PC-3 (cell line): ENCODE data around the gene FUT8. TPM values are rescaled to one million over a fixed set of nuclear protein-coding genes. Genes with fewer than 3 reads are reported as not detected.

Source experiments
- ATAC-seq: fragments of 200-7000 bp; cut with Tn5 transposase; 2 replicates; pipeline ENCODE4 v1.9.1; 2020; ENCODE audit warnings: mild to moderate bottlenecking, moderate library complexity
- BruUV-seq: library from RNA; stranded (reverse); fragments of 400-500 nt; replicated peaks from 2 replicates; lab custom pipeline; 2021; lab: Mats Ljungman, UMichigan
- CTCF ChIA-PET: fragments of 300-600 bp; sonication (Branson Sonifier 250); formaldehyde crosslinking; loops from one replicate; lab custom pipeline; 2022; ENCODE audit warnings: antibody characterized with exemption; lab: Charles Lee
- POLR2A ChIA-PET: fragments of 300-600 bp; sonication (Branson Sonifier 250); formaldehyde crosslinking; loops from one replicate; lab custom pipeline; 2022; ENCODE audit warnings: antibody characterized with exemption; ENCODE audit not compliant: unreplicated experiment; lab: Charles Lee
- DNase-seq: peaks from one replicate; pipeline ENCODE4 v3.0.0-alpha.2; 2015
- H2AFZ ChIP-seq: fragments of 300-600 bp; sonication (generic); 2 replicates; pipeline ENCODE4 v1.6.0; 2016; ENCODE audit warnings: antibody characterized with exemption, low read length
- H3F3A ChIP-seq: fragments of 300-600 bp; sonication (generic); one replicate; pipeline ENCODE4 v1.6.0; 2017; ENCODE audit warnings: antibody characterized with exemption, low read length, control low read depth, mild to moderate bottlenecking; ENCODE audit not compliant: unreplicated experiment
- H3K27ac ChIP-seq: fragments of 300-600 bp; sonication (generic); 2 replicates; pipeline ENCODE4 v1.5.1; 2016; ENCODE audit warnings: mild to moderate bottlenecking, low read length
- H3K27me3 ChIP-seq: fragments of 300-600 bp; sonication (generic); 2 replicates; pipeline ENCODE4 v1.6.1; 2016; ENCODE audit warnings: low read length, mixed read lengths
- H3K36me3 ChIP-seq: fragments of 300-600 bp; sonication (generic); 2 replicates; pipeline ENCODE4 v1.6.1; 2016; ENCODE audit warnings: low read depth, mixed run types, low read length, mixed read lengths
- H3K4me1 ChIP-seq: fragments of 300-600 bp; sonication (generic); 2 replicates; pipeline ENCODE4 v1.5.1; 2016; ENCODE audit warnings: low read length; ENCODE audit not compliant: insufficient read depth
- H3K4me2 ChIP-seq: fragments of 300-600 bp; sonication (generic); 2 replicates; pipeline ENCODE4 v1.6.0; 2016; ENCODE audit warnings: low read length
- H3K4me3 ChIP-seq: fragments of 300-600 bp; sonication (generic); 2 replicates; pipeline ENCODE4 v1.5.1; 2016; ENCODE audit warnings: mild to moderate bottlenecking, low read length, mixed read lengths
- H3K79me2 ChIP-seq: fragments of 300-600 bp; sonication (generic); 2 replicates; pipeline ENCODE4 v1.6.1; 2017; ENCODE audit warnings: low read length, mixed read lengths
- H3K9ac ChIP-seq: fragments of 300-600 bp; sonication (generic); 2 replicates; pipeline ENCODE4 v1.6.0; 2016; ENCODE audit warnings: mild to moderate bottlenecking, low read length
- H3K9me2 ChIP-seq: fragments of 300-600 bp; sonication (generic); replicated peaks from 2 replicates; pipeline ENCODE4 v1.6.1; 2016; ENCODE audit warnings: mixed run types, low read length, mixed read lengths
- H3K9me3 ChIP-seq: fragments of 300-600 bp; sonication (generic); 2 replicates; pipeline ENCODE4 v1.6.1; 2016; ENCODE audit warnings: low read length, mixed read lengths
- H4K20me1 ChIP-seq: fragments of 300-600 bp; sonication (generic); 2 replicates; pipeline ENCODE4 v1.6.1; 2016; ENCODE audit warnings: low read length, mixed read lengths
- EZH2 ChIP-seq: fragments of 300-600 bp; sonication (generic); IDR thresholded peaks from one replicate; pipeline ENCODE4 v1.6.1; 2017; ENCODE audit warnings: antibody characterized with exemption, mild to moderate bottlenecking, low read length; ENCODE audit not compliant: unreplicated experiment
- EZH2phosphoT487 ChIP-seq: fragments of 300-600 bp; sonication (generic); IDR thresholded peaks from 2 replicates; pipeline ENCODE4 v1.6.1; 2018; ENCODE audit warnings: mild to moderate bottlenecking, antibody characterized with exemption, low read length, borderline replicate concordance
- intact Hi-C: fragments of 100-400 bp; cut with micrococcal nuclease; formaldehyde crosslinking; loops from 2 replicates; pipeline ENCODE4 v1.9.0; 2023
- total RNA-seq: library from RNA; depleted of rRNA; stranded (reverse); fragments of >200 nt; gene quantifications from 2 replicates; pipeline ENCODE4 v1.2.3, GENCODE V29; 2014
- TF ChIP-seq, protein P1 (sequence below): fragments of 300-600 bp; sonication (generic); conservative IDR thresholded peaks from 2 replicates; pipeline ENCODE4 v1.5.1; 2017; ENCODE audit warnings: antibody characterized with exemption, low read depth, mild to moderate bottlenecking, low read length

FUT8 gene
- total RNA-seq, 1 experiment from 2014 or later, result 132 TPM

DNA sequence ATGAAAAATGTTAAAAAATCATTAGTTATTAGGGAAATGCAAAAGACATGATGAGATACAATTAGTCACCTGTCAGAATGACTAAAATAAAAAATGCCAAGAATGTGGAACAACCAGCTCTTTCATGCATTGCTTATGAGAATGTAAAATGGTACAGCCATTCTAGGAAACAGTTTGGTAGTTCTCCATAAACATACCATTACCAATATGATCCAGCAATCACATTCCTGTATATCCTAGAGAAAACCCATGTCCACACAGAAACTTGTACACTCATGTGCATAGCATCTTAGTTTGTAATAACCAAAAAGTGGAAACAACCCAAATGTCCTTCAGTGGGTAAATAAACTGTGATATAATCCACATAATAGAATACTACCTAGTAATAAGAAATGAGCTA, 245.7 kb downstream of the FUT8 start:
- POLR2A ChIA-PET, result interaction anchor here (0.6 kb wide), 1 partner anchor 532 kb away, joined by 3 read pairs; no protein-coding TSS in a partner anchor
- no TSS peak for BruUV-seq
- Histone ChIP-seq H3K36me3 (peaks cover 6% of the 10 kb centered on the region; the same call in 1 of the 2 replicates), H3K27me3 (no peaks in the 10 kb centered on the region), H3K79me2 (no peaks in the 10 kb centered on the region), H3K4me1 (peaks cover 22% of the 10 kb centered on the region), H3K9me2 (no peaks in the 10 kb centered on the region), H4K20me1 (0 out of 2 replicates have a peak, but pooled peaks cover 6% of the 10 kb centered on the region), H3K27ac (no peak overlapping the region), H3K9ac (no peak overlapping the region), H2AFZ (no peak overlapping the region), H3K9me3 (peaks cover 7% of the 10 kb centered on the region; the same call in 1 of the 2 replicates), H3K4me3 (no peak overlapping the region), H3K4me2 (peak overlapping the region; percentile 10), H3F3A (peaks cover 10% of the 10 kb centered on the region)
- TF ChIP-seq EZH2phosphoT487 (no peak), EZH2 (no peak)
- TF ChIP-seq, protein P1, sequence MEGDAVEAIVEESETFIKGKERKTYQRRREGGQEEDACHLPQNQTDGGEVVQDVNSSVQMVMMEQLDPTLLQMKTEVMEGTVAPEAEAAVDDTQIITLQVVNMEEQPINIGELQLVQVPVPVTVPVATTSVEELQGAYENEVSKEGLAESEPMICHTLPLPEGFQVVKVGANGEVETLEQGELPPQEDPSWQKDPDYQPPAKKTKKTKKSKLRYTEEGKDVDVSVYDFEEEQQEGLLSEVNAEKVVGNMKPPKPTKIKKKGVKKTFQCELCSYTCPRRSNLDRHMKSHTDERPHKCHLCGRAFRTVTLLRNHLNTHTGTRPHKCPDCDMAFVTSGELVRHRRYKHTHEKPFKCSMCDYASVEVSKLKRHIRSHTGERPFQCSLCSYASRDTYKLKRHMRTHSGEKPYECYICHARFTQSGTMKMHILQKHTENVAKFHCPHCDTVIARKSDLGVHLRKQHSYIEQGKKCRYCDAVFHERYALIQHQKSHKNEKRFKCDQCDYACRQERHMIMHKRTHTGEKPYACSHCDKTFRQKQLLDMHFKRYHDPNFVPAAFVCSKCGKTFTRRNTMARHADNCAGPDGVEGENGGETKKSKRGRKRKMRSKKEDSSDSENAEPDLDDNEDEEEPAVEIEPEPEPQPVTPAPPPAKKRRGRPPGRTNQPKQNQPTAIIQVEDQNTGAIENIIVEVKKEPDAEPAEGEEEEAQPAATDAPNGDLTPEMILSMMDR, result no peak
- DNase-seq, result peak; percentile 85
- intact Hi-C loops, result no loop called here
- CTCF ChIA-PET, result interaction anchor here (0.5 to 1.0 kb wide), 2 partner anchors 36 to 166 kb away, joined by 3 read pairs; no protein-coding TSS in a partner anchor
- peak; percentile 82 for ATAC-seq

DNA sequence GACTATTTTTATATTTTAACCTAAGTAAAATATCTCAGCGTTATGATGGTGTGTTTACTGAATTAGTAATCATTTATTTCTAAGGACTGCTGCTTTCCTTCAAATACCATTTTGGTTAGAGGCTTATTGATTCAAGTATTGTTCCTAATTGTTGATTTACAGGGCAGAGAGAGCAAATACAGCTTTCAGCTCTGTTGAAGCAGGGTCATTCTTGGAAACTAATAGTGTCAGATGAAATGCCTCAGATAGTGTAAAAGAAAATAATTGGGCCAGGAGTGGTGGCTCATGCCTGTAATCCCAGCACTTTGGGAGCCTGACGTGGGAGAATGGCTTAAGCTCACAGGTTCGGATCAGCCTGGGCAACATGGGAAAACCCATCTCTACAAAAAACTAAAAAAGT, 249.3 kb downstream of the FUT8 start:
- 0 out of 2 replicates have a peak, but pooled peaks cover 6% of the 10 kb centered on the region for H4K20me1 ChIP-seq
- intact Hi-C loops, result no loop called here
- H3K27me3 ChIP-seq, result no peaks in the 10 kb centered on the region
- TF ChIP-seq EZH2, result no peak
- TF ChIP-seq, protein P1, result no peak
- no peak for TF ChIP-seq EZH2phosphoT487
- H3K27ac ChIP-seq, result no peak overlapping the region
- no peak overlapping the region for H3K4me3 ChIP-seq
- H3K79me2 ChIP-seq, result no peaks in the 10 kb centered on the region
- DNase-seq, result peak; percentile 33
- peaks cover 10% of the 10 kb centered on the region for H3F3A ChIP-seq
- no peak overlapping the region for H3K9ac ChIP-seq
- no peaks in the 10 kb centered on the region for H3K9me2 ChIP-seq
- H3K36me3 ChIP-seq, result no peaks in the 10 kb centered on the region; the same call in 1 of the 2 replicates
- H2AFZ ChIP-seq, result no peak overlapping the region
- POLR2A ChIA-PET, result interaction anchor here (0.6 kb wide), 2 partner anchors 846 to 1321 kb away, joined by 3 to 4 read pairs; no protein-coding TSS in a partner anchor
- CTCF ChIA-PET, result no interaction called here
- H3K4me2 ChIP-seq, result no peak overlapping the region
- no TSS peak for BruUV-seq
- H3K4me1 ChIP-seq, result peaks cover 22% of the 10 kb centered on the region
- H3K9me3 ChIP-seq, result no peaks in the 10 kb centered on the region
- ATAC-seq, result peak; percentile 23

DNA sequence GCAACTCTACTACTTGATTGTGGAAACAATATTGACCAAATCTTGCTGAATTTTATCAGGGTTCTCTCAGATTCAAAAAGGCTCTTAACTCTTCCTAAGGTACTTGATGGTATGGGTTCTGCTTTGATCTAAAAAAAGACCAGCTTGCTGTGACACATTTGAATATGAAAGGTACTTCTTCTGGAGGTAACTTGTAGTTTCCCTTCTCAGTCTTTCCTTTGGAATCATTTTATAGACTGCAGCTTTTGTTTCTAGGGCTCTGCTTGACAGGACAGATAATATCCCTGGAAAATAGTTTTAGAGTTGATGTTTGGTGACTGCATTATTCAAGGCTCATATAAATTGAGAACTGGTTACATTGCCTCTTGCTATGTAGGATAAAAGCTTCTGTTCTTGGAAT, 251.9 kb downstream of the FUT8 start:
- ChIA-PET CTCF (no interaction called here), POLR2A (no interaction called here)
- H3K9ac ChIP-seq, result no peak overlapping the region
- no TSS peak for BruUV-seq
- no peak for TF ChIP-seq EZH2phosphoT487
- no peak for TF ChIP-seq EZH2
- TF ChIP-seq, protein P1, result no peak
- no peaks in the 10 kb centered on the region for H3K9me2 ChIP-seq
- H4K20me1 ChIP-seq, result no peaks in the 10 kb centered on the region
- H3K36me3 ChIP-seq, result peaks cover 5% of the 10 kb centered on the region; the same call in 1 of the 2 replicates
- H3K79me2 ChIP-seq, result no peaks in the 10 kb centered on the region
- no peak overlapping the region for H3K27ac ChIP-seq
- DNase-seq (no peak), ATAC-seq (no peak)
- no peak overlapping the region for H3K4me3 ChIP-seq
- H3K4me1 ChIP-seq, result peaks cover 5% of the 10 kb centered on the region; the same call in 1 of the 2 replicates
- no peaks in the 10 kb centered on the region for H3F3A ChIP-seq
- intact Hi-C loops, result no loop called here
- no peaks in the 10 kb centered on the region for H3K9me3 ChIP-seq
- H3K4me2 ChIP-seq, result no peak overlapping the region
- no peaks in the 10 kb centered on the region for H3K27me3 ChIP-seq
- H2AFZ ChIP-seq, result no peak overlapping the region
